A549 (cell line): ENCODE measurements around the gene IL20RA. TPM values are rescaled to one million over a fixed set of nuclear protein-coding genes. Genes with fewer than 3 reads are reported as not detected.

ENCODE experiments used
- ATAC-seq, 2 experiments: fragments of 200-7000 bp in 1 of 2; fragments of >200 bp in 1 of 2; cut with Nextera tagmentation in 1 of 2; cut with Tn5 transposase in 1 of 2; 3 replicates each; pipeline versions ENCODE4 v1.8.0 to v1.9.1; 2018 to 2020; ENCODE audit warnings: mild to moderate bottlenecking in 1 of 2, moderate library complexity in 1 of 2
- CTCF ChIA-PET: fragments of 300-600 bp; sonication (Branson Sonifier 250); formaldehyde crosslinking; extraction: SDS; loops from one replicate; lab custom pipeline; 2021; ENCODE audit warnings: antibody characterized with exemption, inconsistent platforms; lab: Yijun Ruan, JAX
- POLR2A ChIA-PET: fragments of 350-600 bp; formaldehyde crosslinking; extraction: SDS; loops from one replicate; lab custom pipeline; 2021; ENCODE audit warnings: antibody characterized with exemption, inconsistent platforms; lab: Yijun Ruan, JAX
- DNase-seq, 2 experiments: peaks; one replicate each; pipeline versions ENCODE4 v3.0.0 to v3.0.0-alpha.2; 2011 to 2016; ENCODE audit warnings: low read depth in 1 of 2, low spot score in 1 of 2
- FAIRE-seq: peaks from 2 replicates; lab custom pipeline; 2011; peaks lifted over from hg19 to GRCh38; lab: Jason Lieb, UNC
- H3K27ac ChIP-seq, 2 experiments: fragments of >200 bp; sonication (Bioruptor Twin); formaldehyde crosslinking; 3 replicates each; pipeline ENCODE4 v1.5.1; 2016 to 2017
- H3K4me1 ChIP-seq: fragments of >200 bp; sonication (Bioruptor Twin); formaldehyde crosslinking; 3 replicates; pipeline ENCODE4 v1.6.1; 2016
- H3K4me2 ChIP-seq: fragments of >200 bp; sonication (Bioruptor Twin); formaldehyde crosslinking; 3 replicates; pipeline ENCODE4 v1.6.1; 2016
- H3K4me3 ChIP-seq: fragments of >200 bp; sonication (Bioruptor Twin); formaldehyde crosslinking; 3 replicates; pipeline ENCODE4 v1.5.1; 2016
- H3K9me3 ChIP-seq: fragments of >200 bp; sonication (Bioruptor Twin); formaldehyde crosslinking; 3 replicates; pipeline ENCODE4 v1.6.1; 2016
- ATOH8 ChIP-seq: fragments of 250-450 bp; sonication (Bioruptor Pico); IDR thresholded peaks from 2 replicates; pipeline ENCODE4 v1.5.0; 2020; ENCODE audit warnings: low read depth, mild to moderate bottlenecking, moderate library complexity
- CBX2 ChIP-seq: fragments of 200-600 bp; sonication (generic); IDR thresholded peaks from 2 replicates; pipeline ENCODE4 v1.6.1; 2016; ENCODE audit warnings: low read depth, mild to moderate bottlenecking, borderline replicate concordance
- EHF ChIP-seq: fragments of 250-450 bp; sonication (Bioruptor Pico); IDR thresholded peaks from 2 replicates; pipeline ENCODE4 v1.5.0; 2020; ENCODE audit warnings: mild to moderate bottlenecking
- FOSL2 ChIP-seq, 2 experiments: fragments of 450-650 bp in 1 of 2; fragments of >200 bp in 1 of 2; sonication (Bioruptor Twin) in 1 of 2; formaldehyde crosslinking; IDR thresholded peaks; 2 replicates each; pipeline versions ENCODE4 v1.5.0 to v1.6.1; 2016 to 2020; ENCODE audit warnings: mild to moderate bottlenecking in 1 of 2, moderate library complexity in 1 of 2
- FOXS1 ChIP-seq: fragments of 250-450 bp; sonication (Bioruptor Pico); IDR thresholded peaks from 2 replicates; pipeline ENCODE4 v1.5.0; 2020; ENCODE audit warnings: mild to moderate bottlenecking, moderate library complexity
- GATA3 ChIP-seq: IDR thresholded peaks from 2 replicates; pipeline ENCODE4 v1.6.1; 2012; ENCODE audit warnings: borderline replicate concordance
- HOXB5 ChIP-seq: fragments of 250-450 bp; sonication (Bioruptor Pico); IDR thresholded peaks from 2 replicates; pipeline ENCODE4 v1.5.0; 2020; ENCODE audit warnings: mild to moderate bottlenecking, moderate library complexity
- JUNB ChIP-seq: fragments of >200 bp; sonication (Bioruptor Twin); formaldehyde crosslinking; IDR thresholded peaks from 2 replicates; pipeline ENCODE4 v1.6.1; 2016
- KDM1A ChIP-seq: fragments of 200-600 bp; sonication (generic); IDR thresholded peaks from 2 replicates; pipeline ENCODE4 v1.6.1; 2016; ENCODE audit warnings: low read depth, mild to moderate bottlenecking
- MAZ ChIP-seq: fragments of 150-350 bp; IDR thresholded peaks from 2 replicates; pipeline ENCODE4 v1.6.1; 2014; ENCODE audit warnings: antibody characterized with exemption, low read depth, low read length, borderline replicate concordance
- NR3C1 ChIP-seq: fragments of >200 bp; sonication (Bioruptor Twin); formaldehyde crosslinking; IDR thresholded peaks from 3 replicates; pipeline ENCODE4 v1.6.1; 2017
- POLR2AphosphoS2 ChIP-seq: conservative IDR thresholded peaks from 2 replicates; pipeline ENCODE4 v1.6.1; 2012; ENCODE audit warnings: low read length, improper control_type of control experiment, inconsistent platforms
- RAD21 ChIP-seq, 2 experiments: fragments of >200 bp in 1 of 2; sonication (Bioruptor Twin) in 1 of 2; formaldehyde crosslinking in 1 of 2; IDR thresholded peaks in 1 of 2; conservative IDR thresholded peaks in 1 of 2; 2 replicates in 1 of 2; 3 replicates in 1 of 2; pipeline ENCODE4 v1.6.1; 2012 to 2018; ENCODE audit warnings: inconsistent platforms in 1 of 2
- RARB ChIP-seq: fragments of 250-450 bp; sonication (Bioruptor Pico); IDR thresholded peaks from 2 replicates; pipeline ENCODE4 v1.8.0; 2021; ENCODE audit warnings: mild to moderate bottlenecking, moderate library complexity
- RCOR1 ChIP-seq: fragments of 150-350 bp; IDR thresholded peaks from 2 replicates; pipeline ENCODE4 v1.6.1; 2014; ENCODE audit warnings: antibody characterized with exemption, low read length, low read depth
- REST ChIP-seq: fragments of 200-600 bp; sonication (generic); IDR thresholded peaks from 2 replicates; pipeline ENCODE4 v1.6.1; 2016; ENCODE audit warnings: antibody characterized with exemption, mild to moderate bottlenecking, moderate library complexity
- SMC3 ChIP-seq: fragments of >200 bp; sonication (Bioruptor Twin); formaldehyde crosslinking; IDR thresholded peaks from 3 replicates; pipeline ENCODE4 v1.6.1; 2018; ENCODE audit warnings: inconsistent platforms
- SREBF2 ChIP-seq: fragments of 450-650 bp; IDR thresholded peaks from 2 replicates; pipeline ENCODE4 v1.6.1; 2014; ENCODE audit warnings: mild to moderate bottlenecking, moderate library complexity
- TP53 ChIP-seq: fragments of 250-450 bp; sonication (Bioruptor Pico); IDR thresholded peaks from 2 replicates; pipeline ENCODE4 v1.5.0; 2021; ENCODE audit warnings: mild to moderate bottlenecking, moderate library complexity
- ZNF302 ChIP-seq: fragments of 250-450 bp; sonication (Bioruptor Pico); IDR thresholded peaks from 2 replicates; pipeline ENCODE4 v1.9.0; 2021; ENCODE audit warnings: inconsistent platforms, mild to moderate bottlenecking, moderate library complexity
- WGBS: methylation state at CpG from one replicate; pipeline ENCODE4 v1.1.6; 2017; ENCODE audit errors: missing lambda C conversion rate; 5-methylcytosine and 5-hydroxymethylcytosine counted together
- polyA plus RNA-seq, 4 experiments: library from polyadenylated mRNA; depleted of rRNA in 3 of 4; stranded (reverse); fragments of >200 nt; fragmentation: RNase III in 1 of 4; extraction: RNeasy Plus Mini Kit Qiagen cat#74134 plus additional on column Dnase treatment in 1 of 4; gene quantifications; 2 replicates in 3 of 4; 3 replicates in 1 of 4; pipeline ENCODE4 v1.2.3, GENCODE V29; 2011 to 2017
- TF ChIP-seq, protein P1 (sequence below): IDR thresholded peaks from 2 replicates; pipeline ENCODE4 v1.6.1; 2012
- TF ChIP-seq, protein P2 (sequence below): fragments of 150-350 bp; IDR thresholded peaks from 2 replicates; pipeline ENCODE4 v1.6.1; 2014; ENCODE audit warnings: low read depth, mild to moderate bottlenecking, low read length
- TF ChIP-seq, protein P3 (sequence below): fragments of >200 bp; sonication (Bioruptor Twin); formaldehyde crosslinking; IDR thresholded peaks from 2 replicates; pipeline ENCODE4 v1.6.1; 2016
- TF ChIP-seq, protein P4 (sequence below): IDR thresholded peaks from 2 replicates; pipeline ENCODE4 v1.6.1; 2012; ENCODE audit warnings: low read depth, borderline replicate concordance
- TF ChIP-seq, protein P5 (sequence below): fragments of >200 bp; sonication (Bioruptor Twin); formaldehyde crosslinking; IDR thresholded peaks from 3 replicates; pipeline ENCODE4 v1.5.1; 2016

IL20RA gene
- polyA plus RNA-seq, 2 of the 4 experiments (the other 2 are of a cell fraction): 0.08 TPM; not detected in 1

- ChIA-PET POLR2A (no interaction called here), CTCF (no interaction called here)
- no peak overlapping the region for H3K4me2 ChIP-seq
Measured at GRCh38 chr6:136995521-136995920, 49.2 kb downstream of the IL20RA start.

GRCh38 chr6:136994782-136995181, 50.0 kb downstream of the IL20RA start:
- CTCF ChIA-PET: no interaction called here
- H3K27ac ChIP-seq: no peak overlapping the region
- POLR2A ChIA-PET: no interaction called here
- no peak overlapping the region for H3K4me2 ChIP-seq
- WGBS: 23% methylated on average over 5 of the region's 5 CpGs
- FAIRE-seq (no peak), ATAC-seq (no peak), DNase-seq (peak in 1 of 2 experiments; percentile 12)
- no peaks in the 10 kb centered on the region for H3K4me1 ChIP-seq
- H3K4me3 ChIP-seq: no peak overlapping the region
- TF ChIP-seq FOSL2 (IDR thresholded peaks at IDR 0.05) (no peak), FOSL2 (CRISPR knock-in tag; IDR thresholded peaks at IDR 0.05) (no peak), ZNF302 (CRISPR knock-in tag) (no peak), CBX2 (no peak), POLR2AphosphoS2 (no peak), TP53 (CRISPR knock-in tag) (no peak), RCOR1 (no peak), JUNB (no peak), RAD21 (conservative IDR thresholded peaks at IDR 0.05 in 1 of 2, IDR thresholded peaks at IDR 0.05 in 1 of 2) (no peak), SREBF2 (no peak), FOXS1 (CRISPR knock-in tag) (no peak)
- TF ChIP-seq, protein P1, sequence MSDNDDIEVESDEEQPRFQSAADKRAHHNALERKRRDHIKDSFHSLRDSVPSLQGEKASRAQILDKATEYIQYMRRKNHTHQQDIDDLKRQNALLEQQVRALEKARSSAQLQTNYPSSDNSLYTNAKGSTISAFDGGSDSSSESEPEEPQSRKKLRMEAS: no peak
- TF ChIP-seq, protein P2, sequence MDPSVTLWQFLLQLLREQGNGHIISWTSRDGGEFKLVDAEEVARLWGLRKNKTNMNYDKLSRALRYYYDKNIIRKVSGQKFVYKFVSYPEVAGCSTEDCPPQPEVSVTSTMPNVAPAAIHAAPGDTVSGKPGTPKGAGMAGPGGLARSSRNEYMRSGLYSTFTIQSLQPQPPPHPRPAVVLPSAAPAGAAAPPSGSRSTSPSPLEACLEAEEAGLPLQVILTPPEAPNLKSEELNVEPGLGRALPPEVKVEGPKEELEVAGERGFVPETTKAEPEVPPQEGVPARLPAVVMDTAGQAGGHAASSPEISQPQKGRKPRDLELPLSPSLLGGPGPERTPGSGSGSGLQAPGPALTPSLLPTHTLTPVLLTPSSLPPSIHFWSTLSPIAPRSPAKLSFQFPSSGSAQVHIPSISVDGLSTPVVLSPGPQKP: no peak
- H3K9me3 ChIP-seq: no peaks in the 10 kb centered on the region

More at GRCh38 chr6:136995521-136995920, 49.2 kb downstream of the IL20RA start:
- no peak for FAIRE-seq
- H3K4me1 ChIP-seq: no peaks in the 10 kb centered on the region
- no peak for DNase-seq
- ATAC-seq: no peak
- no peaks in the 10 kb centered on the region for H3K9me3 ChIP-seq
- no peak for TF ChIP-seq KDM1A
- no peak; the same call in 1 of the 2 replicates for TF ChIP-seq REST
- TF ChIP-seq SMC3: no peak
- TF ChIP-seq, protein P1: no peak
- TF ChIP-seq, protein P3, sequence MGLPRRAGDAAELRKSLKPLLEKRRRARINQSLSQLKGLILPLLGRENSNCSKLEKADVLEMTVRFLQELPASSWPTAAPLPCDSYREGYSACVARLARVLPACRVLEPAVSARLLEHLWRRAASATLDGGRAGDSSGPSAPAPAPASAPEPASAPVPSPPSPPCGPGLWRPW: no peak
- no peak for TF ChIP-seq GATA3
- no peak for TF ChIP-seq HOXB5 (CRISPR knock-in tag)
- TF ChIP-seq EHF (CRISPR knock-in tag): no peak
- TF ChIP-seq RARB (CRISPR knock-in tag): no peak
- TF ChIP-seq ATOH8 (CRISPR knock-in tag): no peak
- no peak for TF ChIP-seq NR3C1
- TF ChIP-seq MAZ: no peak
- no peak for TF ChIP-seq RCOR1
- TF ChIP-seq, protein P4, sequence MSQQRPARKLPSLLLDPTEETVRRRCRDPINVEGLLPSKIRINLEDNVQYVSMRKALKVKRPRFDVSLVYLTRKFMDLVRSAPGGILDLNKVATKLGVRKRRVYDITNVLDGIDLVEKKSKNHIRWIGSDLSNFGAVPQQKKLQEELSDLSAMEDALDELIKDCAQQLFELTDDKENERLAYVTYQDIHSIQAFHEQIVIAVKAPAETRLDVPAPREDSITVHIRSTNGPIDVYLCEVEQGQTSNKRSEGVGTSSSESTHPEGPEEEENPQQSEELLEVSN: no peak
- TF ChIP-seq, protein P5, sequence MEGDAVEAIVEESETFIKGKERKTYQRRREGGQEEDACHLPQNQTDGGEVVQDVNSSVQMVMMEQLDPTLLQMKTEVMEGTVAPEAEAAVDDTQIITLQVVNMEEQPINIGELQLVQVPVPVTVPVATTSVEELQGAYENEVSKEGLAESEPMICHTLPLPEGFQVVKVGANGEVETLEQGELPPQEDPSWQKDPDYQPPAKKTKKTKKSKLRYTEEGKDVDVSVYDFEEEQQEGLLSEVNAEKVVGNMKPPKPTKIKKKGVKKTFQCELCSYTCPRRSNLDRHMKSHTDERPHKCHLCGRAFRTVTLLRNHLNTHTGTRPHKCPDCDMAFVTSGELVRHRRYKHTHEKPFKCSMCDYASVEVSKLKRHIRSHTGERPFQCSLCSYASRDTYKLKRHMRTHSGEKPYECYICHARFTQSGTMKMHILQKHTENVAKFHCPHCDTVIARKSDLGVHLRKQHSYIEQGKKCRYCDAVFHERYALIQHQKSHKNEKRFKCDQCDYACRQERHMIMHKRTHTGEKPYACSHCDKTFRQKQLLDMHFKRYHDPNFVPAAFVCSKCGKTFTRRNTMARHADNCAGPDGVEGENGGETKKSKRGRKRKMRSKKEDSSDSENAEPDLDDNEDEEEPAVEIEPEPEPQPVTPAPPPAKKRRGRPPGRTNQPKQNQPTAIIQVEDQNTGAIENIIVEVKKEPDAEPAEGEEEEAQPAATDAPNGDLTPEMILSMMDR: no peak
- H3K27ac ChIP-seq: no peak overlapping the region
- H3K4me3 ChIP-seq: no peak overlapping the region
